ENCODE data around the gene TBX19.

- TF ChIP-seq GATA2 (IDR thresholded peaks at IDR 0.05; ENCODE audit: low read depth, low read length) (no peak), GATA3 (IDR thresholded peaks at IDR 0.05; ENCODE audit: low read depth, low read length) (no peak)
These were observed 58.2 kb downstream of the TBX19 start for GRCh38 chr1:168338589-168339503.

Data from SH-SY5Y (cell line).